GM19193 (cell line): ENCODE results near the gene TMEM8B.

Source experiments
- POLR2A ChIP-seq: IDR thresholded peaks from 4 replicates; pipeline ENCODE4 v1.6.1; 2011; ENCODE audit not compliant: insufficient read depth, insufficient read length; ENCODE audit errors: extremely low read depth

Gene TMEM8B

DNA sequence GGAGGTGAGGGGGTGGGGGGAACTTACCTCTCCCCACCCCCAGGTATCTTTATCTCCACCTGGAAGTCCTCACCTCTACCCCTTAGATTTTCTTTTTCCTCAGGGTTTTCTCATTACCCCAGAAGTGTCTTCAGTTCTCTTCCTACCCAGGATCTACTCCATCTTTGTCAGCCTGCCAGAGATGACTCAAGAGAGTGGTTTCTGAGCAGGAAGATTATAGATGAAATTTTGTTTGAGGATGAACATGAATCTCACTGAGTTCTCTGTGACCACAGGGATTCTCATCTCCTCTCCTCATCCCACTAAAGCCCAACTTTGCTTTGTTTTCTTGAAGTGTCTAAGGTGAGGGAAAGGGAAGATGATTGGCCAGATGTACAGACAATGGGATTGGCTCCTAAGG is 9.0 kb upstream of the TMEM8B start:
- TF ChIP-seq POLR2A = no peak

DNA sequence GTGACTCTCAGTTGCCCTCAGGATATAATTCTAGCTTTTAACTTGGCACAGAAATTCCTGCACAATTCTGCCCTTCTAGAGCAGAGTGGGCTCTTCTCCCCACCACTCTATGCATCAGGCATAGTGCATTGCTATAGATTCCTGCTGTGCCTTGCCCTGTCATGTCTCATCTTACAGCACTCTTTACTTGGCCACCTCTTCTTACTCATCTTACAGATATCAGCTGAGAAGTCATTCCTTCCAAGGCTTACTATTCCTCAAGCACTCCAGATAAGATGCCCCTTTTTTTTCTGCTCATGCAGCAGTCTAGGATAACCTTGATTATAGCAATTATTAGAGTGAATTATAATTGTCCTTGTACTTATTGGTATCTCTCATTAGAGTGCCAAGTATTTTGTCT is 6.1 kb upstream of the TMEM8B start:
- no peak for TF ChIP-seq POLR2A

DNA sequence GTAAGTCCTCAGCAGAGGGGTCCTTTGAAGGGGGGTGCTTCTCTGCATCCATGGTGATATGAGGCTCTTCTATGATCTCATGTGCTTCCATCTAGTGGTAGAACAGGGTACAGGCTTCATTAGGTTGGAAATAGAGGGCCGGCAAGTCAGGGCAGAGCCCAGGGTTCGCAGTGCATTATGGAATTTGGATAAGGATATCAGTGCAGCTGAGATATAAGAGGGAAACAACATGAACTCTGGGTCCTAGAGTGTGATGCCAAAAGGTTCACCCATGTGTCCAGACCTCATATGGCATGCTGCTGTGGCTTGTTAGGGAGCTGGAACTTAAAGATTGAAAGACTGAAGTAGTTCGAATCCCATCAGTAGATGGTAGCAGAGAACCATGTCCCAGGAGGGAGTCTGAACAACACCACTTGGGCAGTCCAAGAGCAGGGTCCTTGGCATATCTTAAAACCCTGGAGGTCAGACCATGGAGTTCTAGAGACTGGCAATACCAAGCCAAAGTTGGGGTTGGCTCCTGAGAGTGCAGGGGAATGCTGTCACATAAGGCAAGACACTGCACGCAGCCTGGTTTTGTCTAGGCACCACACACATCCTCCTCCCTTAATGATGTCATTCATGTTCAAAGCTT is 2.8 kb upstream of the TMEM8B start:
- TF ChIP-seq POLR2A = no peak

DNA sequence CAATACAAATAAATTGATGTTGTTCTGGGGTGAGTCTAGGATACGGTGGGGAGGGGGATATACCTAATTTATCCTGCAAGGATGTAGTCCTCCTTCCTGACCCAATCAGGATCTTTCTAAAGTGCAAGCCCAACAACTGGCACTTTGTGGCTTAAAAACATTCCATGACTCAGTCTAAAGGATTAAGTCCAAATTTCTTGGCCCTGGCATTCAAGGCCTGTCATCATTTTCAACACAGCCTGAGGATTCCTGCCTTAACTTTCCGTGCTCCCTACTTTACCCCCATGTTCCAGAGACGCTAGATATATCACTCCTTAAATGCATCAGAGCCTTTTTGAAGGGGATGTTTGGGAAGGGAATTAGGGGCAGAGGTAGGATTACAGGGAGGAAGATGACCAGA is 1.5 kb upstream of the TMEM8B start:
- TF ChIP-seq POLR2A = no peak

DNA sequence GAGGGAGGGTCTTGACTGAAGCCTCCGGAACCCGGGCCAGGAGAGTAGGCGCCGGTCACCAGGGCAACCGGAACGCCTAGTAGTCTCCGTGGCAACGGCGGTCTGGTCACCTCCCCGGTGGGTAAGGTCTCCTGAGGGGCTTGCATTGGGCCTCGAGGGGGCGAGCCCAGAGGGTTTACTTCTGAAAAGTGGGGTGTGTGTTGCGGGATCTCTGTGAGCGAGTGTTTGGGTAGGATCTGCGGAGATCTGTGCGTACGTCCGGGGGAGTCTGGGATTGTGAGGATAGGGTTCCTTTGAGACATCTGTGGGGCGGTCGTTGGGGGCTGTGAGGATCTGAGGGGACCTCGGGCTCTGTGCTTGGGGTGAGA is 328 bp upstream of the TMEM8B start, which contains the start of gene FAM221B:
Gene FAM221B (minus strand): TSS at position 17 of the 368 bp plus-strand sequence. CDS start 2,571 bp downstream, outside the sequence.
- no peak for TF ChIP-seq POLR2A

DNA sequence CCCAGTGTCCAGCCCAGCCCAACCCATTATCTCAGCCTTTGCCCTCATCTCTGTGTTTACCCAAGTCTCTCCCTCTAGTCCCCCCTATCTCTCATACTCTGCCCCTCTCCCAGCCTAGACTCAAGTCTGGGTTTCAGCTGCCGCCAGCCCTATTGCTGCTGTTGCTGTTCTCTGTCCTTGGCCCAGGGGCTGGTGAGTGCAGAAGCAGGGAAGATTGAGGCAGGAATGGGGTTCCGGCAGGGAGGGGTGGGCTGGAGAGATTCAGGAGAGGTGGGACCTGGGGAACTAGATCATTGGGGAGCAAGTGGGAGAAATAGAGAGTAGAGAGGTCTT is 702 bp downstream of the TMEM8B start:
- TF ChIP-seq POLR2A = no peak

DNA sequence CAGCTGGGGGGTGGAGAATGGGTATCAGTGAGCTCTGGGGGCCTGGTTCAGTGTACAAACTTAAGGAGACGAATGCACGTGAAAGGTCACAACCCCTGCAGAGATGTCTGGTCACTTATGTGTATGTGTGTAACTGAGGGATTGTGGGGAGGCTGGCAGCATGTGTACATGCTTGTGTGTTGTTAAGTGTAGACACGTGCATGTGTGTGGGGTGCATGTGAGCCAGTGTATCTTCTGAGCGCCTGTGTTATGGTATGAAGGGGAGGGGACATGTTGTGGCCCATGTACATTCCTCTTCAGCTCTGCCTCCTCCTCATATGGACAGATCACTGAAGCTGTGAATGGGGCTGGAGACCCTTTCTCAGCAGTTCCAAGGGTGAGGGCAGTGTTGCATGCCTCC is 2.0 kb downstream of the TMEM8B start:
- no peak for TF ChIP-seq POLR2A

DNA sequence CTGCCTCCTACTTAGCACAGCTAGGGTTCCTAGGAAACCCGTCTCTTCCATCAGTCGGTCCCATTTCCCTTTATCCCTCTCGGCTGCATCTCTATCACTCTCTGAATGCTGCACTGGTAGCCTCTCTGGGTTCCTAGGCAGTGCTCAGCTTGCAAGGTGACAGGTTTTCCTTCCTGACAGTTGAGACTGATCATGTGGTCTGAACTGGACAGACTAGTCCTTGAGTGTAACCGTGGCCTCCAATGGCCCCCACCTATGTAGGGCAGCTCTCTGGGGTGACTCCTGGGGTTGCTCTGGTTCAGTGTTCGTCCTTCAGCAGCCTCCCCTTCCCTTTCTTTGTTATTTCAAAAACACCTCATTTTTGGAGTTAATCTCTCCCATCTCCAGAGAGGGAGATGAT is 3.8 kb downstream of the TMEM8B start:
- TF ChIP-seq POLR2A = no peak

DNA sequence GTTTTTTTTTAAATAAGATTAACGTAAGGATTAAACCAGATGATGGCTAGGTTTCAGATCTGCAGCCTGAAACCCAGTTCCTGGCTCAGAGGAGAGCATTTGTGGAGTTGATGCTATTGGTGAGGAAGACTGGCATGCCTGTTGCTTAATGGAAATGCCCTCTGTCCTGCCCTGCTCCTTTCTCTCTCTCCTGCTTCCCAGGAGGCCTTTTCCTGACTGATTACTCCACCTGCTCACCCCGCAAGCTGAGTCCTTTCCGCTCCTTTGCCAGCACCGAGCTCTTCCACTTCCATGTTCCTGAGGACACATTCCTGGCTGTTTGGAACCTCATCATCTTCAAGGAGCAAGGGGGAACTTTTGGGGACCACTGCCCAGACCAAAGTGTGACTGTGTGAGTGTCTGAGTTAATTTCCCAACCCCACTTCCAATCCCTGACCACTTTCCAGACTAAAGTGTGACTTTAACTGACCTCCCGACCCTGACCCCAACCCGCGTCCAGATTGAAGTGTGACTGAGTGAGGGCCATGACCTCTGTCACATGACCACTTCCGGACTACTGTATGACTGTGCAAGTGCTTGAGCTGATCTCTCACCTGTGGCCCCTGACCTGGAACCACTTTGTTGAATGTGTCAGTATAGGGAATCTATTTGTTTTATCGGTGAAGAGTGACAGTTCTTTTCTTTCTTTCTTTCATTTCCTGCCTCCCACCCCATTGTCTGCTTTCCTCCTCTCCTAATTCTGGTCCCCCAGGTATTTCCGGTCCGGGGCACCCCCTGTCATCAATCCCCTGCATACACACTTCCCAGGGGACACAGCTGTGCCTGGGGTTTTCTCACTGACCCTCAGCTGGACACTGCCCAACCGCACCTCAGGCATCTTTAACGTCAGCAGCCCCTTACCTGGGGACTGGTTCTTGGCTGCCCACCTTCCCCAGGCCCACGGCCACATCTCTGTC is 5.5 kb downstream of the TMEM8B start:
- TF ChIP-seq POLR2A = no peak

DNA sequence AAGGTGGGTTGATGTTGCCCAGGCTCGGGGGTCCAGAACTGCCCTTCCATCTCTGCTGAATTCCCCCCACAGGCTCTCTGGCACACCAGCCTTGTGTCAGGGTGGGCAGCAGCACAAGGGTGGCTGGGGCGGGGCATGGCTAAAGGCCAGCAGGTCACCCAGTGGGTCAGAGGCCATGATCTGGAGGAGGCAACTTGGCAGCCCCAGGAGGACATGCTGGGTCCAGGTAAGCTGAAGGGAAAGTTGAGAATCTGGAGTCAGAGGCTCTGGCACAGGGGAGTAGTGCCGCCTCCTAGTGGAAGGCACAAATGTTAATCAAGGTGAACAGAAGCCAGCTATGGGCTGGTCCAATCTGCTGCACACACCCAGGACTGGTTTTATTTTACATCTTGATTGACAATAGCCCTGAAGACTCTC is 6.2 kb downstream of the TMEM8B start:
- no peak for TF ChIP-seq POLR2A

DNA sequence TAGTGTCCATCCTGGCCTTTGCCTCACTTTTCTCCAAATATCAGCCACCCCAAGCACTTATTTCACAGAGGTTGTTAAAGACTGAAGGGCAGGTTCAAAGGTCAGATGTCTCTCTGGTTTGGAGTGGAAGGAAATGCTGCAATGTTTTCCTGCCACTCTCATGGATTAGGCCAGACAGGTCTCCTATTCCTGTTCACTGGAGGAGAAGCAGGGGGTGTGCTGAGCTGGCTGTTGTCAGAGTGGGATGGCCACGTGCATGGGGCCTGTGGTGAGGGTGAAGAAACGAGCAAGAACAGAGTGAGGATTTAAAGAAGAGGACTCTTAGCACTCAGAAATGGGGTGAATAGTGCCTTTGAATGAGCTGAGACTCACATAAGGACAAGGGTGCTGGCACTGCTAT is 6.7 kb downstream of the TMEM8B start:
- TF ChIP-seq POLR2A = no peak

DNA sequence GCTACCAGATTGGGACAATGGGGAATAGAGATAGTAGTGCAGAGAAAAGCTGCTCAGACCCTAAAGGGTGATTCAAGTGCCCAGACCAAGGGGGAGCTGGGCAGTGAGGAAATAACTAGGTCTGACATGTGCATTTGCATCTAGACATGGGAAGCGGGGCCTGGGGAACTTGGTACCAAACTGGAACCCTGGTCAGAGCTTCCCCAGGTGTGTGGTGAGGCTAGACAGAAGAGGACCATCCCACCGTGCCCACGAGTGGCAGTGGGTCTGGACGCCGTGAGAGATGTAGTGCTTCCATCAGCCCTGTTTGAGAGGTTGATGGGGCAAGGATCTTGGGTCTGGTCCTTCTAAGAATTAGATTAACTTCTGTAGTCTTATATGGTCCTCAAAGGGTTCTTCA is 7.6 kb downstream of the TMEM8B start:
- TF ChIP-seq POLR2A = no peak

DNA sequence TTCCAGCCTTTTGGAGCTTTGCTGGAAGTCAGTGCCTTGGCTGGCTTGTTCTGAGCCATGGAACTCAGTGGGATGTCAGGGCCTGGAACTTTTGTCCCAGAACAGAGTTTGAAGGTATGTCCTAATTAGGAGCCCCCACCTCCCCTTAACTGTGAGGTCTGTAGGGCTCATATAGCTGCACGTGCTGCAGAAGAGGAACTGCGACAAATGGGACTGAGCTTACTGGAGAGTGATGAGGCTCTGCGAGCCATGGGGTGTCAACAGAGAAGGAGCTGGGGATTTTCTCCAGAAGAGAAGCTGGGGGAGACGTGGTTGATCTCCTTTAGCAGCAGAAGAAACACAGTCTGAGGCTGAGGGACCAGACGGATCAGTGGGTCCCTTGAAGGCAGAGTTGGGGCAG is 10.9 kb downstream of the TMEM8B start:
- no peak for TF ChIP-seq POLR2A

DNA sequence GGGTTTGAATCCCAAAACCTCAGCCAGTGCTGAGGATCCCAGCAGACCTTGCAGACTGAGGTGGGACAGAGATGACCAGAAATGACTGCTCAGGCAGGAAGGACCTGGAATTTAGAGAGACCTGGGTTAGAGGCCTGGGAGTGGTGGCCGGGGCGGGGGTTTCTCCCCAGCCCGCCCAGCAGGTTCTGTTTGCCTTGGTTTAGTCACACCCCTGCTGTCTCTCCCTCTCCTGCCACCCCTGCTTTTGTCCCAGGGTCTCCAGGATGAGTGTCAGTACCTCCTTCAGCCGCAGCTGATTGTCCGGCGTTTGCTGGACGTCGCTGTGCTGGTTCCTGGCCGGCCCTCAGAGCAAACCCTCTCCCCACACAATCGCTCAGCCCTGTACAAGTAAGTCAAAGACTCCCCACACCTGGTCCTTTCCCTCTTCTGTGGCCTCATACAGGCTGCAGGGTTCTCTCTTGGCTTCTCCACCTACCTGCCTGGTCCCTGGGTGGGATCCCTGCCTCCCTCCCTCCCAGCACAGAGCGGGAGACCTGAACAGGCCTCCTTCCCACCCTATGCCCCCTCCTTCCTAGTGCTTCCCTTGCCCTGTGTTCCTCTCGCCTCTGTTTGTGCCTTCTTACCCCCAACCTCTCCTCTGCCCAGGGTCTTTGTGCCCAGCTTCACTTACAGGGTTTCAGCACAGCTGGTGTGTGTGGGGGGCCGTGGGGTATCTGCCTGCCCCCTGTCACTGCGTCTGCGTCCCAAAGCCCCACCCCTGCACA is 12.0 kb downstream of the TMEM8B start:
- no peak for TF ChIP-seq POLR2A

DNA sequence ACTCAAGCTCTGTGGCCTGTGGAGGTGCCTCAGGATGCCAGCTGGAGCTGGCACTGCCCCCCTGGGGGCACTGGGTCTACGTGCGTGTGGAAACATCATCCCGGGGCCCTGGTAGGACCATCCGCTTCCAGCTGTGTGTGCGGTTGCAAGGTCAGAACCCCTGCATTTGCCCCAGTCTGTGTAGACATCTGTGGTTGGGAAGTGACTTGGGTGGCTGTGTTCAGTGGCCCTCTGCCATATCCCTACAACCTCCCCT is 12.5 kb downstream of the TMEM8B start:
- TF ChIP-seq POLR2A = no peak

DNA sequence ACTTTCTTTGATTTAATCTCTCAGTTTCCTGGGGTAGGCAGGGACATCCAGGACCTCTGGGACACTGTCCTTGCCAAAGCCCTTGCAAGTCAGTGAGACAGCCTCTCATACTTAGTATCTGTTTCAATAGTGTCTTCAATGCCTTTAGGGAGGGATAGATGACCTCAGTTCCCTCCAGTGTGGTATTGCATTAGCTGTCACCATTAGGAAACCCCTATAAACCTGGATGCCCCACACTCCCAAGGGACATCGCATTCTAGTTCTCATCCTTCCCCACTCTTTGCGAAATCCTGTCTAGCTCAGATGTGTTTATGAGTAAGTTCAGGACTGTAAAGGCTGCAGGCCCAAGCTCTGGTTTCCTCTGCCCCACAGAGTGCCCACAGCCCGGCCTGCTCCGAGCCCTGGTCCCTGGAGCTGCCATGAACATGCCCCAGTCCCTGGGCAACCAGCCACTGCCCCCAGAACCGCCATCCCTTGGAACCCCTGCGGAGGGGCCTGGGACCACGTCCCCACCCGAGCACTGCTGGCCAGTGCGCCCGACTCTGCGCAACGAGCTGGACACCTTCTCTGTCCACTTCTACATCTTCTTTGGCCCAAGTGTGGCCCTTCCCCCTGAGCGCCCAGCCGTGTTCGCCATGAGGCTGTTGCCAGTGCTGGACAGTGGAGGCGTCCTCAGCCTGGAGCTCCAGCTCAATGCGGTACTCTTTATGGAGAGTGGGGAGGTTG is 13.2 kb downstream of the TMEM8B start:
- no peak for TF ChIP-seq POLR2A

DNA sequence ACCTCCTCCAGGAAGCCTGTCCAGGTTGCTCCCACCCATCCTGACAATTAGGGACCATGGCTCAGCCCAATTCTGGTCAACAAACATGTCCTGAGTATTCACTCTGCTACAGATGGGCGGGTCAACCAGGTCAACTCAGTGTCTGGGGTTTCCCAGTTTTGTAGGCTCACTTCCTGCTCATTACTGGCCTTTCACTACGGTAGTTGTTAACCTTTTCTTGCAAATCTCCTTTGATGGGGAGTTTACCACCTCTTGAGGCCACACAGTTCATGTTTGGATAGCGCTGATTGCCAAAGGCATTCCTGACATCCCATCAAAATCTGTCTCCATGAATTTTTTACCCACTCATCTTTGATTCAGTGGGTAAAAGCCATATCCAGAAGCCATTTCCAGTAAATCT is 13.8 kb downstream of the TMEM8B start:
- no peak for TF ChIP-seq POLR2A
